Left colon (tissue), 2 donors: Measurements from ENCODE around the gene TMEM175. TPM values are rescaled to one million over a fixed set of nuclear protein-coding genes. Genes with fewer than 3 reads are reported as not detected.

Source experiments
- ATAC-seq: fragments of 200-7000 bp; cut with Tn5 transposase; one replicate; pipeline ENCODE4 v1.9.1; 2020; ENCODE audit warnings: mild to moderate bottlenecking, moderate library complexity
- DNase-seq, 2 donors: peaks; one replicate each; pipeline ENCODE4 v3.0.0-alpha.2; 2020
- intact Hi-C, 2 donors: fragments of 100-400 bp; cut with DNase I in 1 of 2; cut with micrococcal nuclease in 1 of 2; formaldehyde crosslinking; loops; one replicate each; pipeline versions ENCODE4 v1.11.2 to v1.14.0; 2022; cut with DNase I, micrococcal nuclease
- total RNA-seq, 2 donors: library from RNA; stranded (reverse); fragmentation: NEBNext Ultra II Directional; extraction: Animal tissue kit (Norgen Biotek cat#: 25700); gene quantifications; one replicate each; pipeline ENCODE4 v1.2.1, GENCODE V29; 2021
- donor health status: DM: no; HTN: no; CAD: no.
- donor health status: DM: yes; HTN: yes; CAD: no.

Gene TMEM175
- total RNA-seq, 2 donors from 2014 or later = 21.4 to 28.6 TPM

DNA sequence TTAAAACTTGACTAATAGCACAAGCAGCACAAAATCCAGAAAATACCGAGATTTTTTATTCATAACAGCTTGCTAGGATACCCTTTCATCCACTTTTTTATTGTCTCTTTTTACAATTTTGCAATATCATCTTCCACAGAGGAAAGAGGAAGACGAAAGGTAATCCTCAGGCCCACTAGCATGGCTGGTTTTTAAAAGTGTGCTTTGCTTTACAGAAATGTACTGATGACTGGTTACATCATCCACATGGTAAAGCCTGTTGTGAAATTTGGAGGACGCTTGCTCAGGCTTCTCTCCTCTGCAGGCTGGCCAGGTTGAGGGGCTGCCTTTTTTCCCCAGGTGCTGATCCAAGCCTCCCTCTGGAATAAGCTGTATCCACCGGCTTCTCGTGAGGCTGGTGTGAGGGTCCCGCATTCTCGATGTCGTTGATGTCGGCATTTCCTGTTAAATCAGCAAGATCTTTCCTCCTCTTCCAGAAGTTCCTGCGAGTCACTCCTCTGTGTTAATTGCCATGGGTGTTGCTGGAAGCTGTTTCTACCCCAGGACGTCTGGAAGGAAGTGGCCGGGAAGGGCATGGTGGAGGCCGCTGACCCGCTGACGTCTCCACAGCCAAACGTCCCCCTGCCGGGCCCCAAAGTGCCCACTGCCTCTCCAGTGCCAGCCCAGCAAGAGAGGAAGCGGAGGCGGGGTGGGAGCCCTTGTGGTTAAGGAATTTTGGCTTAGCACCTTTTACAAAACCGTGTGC, 46.9 kb downstream of the TMEM175 start:
- ATAC-seq = no peak
- DNase-seq = no peak
- intact Hi-C loops = no loop called here

DNA sequence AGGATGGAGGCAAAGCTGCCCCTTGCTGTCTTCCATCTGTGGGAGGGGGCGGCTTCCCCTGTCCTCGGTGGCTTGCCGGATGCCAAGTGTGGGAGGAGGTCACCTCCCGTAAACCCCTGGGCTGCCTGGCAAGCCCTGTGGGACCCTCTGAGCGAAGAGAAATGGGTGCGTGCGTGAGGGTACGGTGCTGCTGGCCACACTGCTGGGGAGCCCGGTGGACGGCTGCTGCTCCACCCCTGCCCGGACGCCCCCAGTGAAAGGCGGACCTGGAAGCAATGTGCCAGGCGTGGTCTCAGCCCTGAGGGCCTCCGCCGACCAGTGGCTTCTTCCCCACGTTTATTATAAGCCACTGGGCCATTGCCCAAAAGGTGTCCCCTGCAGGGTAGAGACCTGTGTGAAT, 50.0 kb downstream of the TMEM175 start:
- intact Hi-C loops = no loop called here
- DNase-seq = no peak
- ATAC-seq = no peak

GRCh38 chr4:982814-983213, 50.6 kb downstream of the TMEM175 start:
- no peak for DNase-seq
- intact Hi-C loops = no loop called here
- ATAC-seq = no peak

DNA sequence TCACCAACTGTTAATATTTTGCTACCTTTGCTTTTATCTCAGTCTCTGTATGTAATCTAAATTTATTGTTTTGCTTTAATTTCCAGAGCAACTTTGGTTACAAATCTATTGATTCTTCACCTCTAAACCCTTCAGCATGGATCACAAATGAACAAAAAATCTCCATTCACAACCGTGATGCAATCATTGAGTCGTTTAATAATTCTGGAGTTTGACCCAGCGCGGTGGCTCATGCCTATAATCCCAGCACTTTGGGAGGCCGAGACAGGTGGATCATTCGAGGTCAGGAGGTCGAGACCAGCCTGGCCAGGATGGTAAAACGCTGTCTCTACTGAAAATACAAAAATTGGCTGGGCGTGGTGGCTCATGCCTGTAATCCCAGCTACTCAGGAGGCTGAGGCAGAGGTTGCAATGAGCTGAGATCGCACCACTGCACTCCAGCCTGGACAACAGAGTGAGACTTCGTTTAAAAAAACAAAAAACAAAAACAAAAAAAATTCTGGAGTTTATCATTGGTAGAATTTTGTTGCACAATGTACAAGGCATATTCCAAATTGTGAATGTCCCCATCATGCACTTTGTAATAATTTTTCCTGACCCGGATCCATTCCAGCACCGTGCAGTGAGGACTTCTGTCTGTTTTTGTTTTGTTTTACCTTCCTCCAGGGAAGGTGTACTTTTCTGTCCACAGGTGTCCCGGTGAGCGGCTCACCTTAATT, 52.2 kb downstream of the TMEM175 start:
- DNase-seq = no peak
- ATAC-seq = no peak
- intact Hi-C loops = no loop called here

- peak; percentile 80 for ATAC-seq
These were observed 53.0 kb downstream of the TMEM175 start for GRCh38 chr4:985123-985830.

GRCh38 chr4:986428-986878, 54.2 kb downstream of the TMEM175 start:
- intact Hi-C loops = no loop called here
- ATAC-seq (peak; percentile 23), DNase-seq (no peak)

More at GRCh38 chr4:985123-985830, 53.0 kb downstream of the TMEM175 start:
- intact Hi-C loops = no loop called here
- peak; percentile 83 to 90 for DNase-seq

DNA sequence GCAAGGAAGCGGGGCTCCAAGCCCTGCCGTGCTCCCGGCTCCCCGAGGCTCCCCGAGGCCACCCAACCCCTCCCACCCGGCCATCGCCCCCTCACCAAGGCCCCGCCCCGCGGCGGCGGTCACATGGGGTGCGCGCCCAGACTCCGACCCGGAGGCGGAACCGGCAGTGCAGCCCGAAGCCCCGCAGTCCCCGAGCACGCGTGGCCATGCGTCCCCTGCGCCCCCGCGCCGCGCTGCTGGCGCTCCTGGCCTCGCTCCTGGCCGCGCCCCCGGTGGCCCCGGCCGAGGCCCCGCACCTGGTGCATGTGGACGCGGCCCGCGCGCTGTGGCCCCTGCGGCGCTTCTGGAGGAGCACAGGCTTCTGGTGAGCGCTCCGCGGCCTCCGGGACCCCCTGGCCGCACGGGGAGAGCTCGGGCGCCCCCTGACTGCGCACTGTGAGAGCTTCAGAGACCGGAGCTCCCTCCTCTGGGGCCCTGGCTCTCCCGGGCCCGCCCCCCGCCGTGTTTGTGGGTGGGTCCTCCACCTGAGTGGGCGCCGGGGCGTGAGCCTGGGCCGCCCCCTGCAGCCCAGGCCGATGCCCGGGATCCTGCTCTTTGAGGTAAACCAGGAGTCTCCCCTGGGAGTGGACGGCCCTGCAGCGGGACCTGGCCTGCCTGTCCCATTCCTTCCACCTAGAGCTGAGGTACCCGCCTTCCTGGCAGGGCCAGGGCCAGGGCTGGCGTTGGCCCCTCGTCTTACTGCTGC, 54.8 kb downstream of the TMEM175 start, which contains the start of gene IDUA:
Gene IDUA (plus strand): TSS at position 166 of the 745 bp plus-strand sequence. CDS start 41 bp downstream, at position 207.
- DNase-seq (peak; percentile 87 to 90), ATAC-seq (peak; percentile 79)
- intact Hi-C loops = no loop called here

- DNase-seq (peak in 1 of 2 donors; percentile 27), ATAC-seq (no peak)
- intact Hi-C loops = no loop called here
These were observed 55.6 kb downstream of the TMEM175 start for GRCh38 chr4:987624-988513.

- no peak for ATAC-seq
- intact Hi-C loops = no loop called here
- no peak for DNase-seq
These were observed 56.8 kb downstream of the TMEM175 start for GRCh38 chr4:988726-989721.

GRCh38 chr4:989722-990471, 57.6 kb downstream of the TMEM175 start:
- intact Hi-C loops = no loop called here
- no peak for ATAC-seq
- no peak for DNase-seq

DNA sequence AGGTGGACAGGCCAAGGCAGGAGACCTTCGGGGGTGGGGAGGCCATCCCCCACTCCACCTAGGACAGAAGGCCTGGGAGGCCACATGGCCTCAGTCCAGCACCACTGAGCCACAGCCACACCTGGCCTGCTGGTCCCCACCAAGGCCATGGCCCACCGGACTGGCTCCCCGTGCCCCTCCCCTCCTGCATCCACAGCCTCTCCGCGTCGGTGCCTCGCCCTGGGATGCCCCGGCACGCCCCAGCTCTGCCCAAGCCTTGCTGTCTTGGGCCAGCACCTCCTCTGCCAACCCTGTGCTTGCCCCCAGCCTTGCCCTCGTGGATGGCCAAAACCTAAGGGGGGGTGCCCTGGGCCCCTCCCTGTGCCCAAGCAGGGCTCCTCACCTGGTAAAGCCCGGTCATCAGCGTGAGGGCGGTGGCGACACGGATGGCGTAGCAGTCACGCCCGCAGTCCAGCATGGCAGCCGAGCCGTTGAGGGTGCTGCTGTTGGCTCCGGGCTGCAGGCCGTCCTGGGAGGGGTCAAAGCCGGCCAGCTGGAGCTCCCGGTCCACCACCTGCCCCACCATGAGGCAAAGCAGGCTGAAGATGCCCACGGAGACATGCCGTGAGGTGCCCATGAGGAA, 58.6 kb downstream of the TMEM175 start:
- ATAC-seq (no peak), DNase-seq (no peak)
- intact Hi-C loops = no loop called here

GRCh38 chr4:991451-992296, 59.4 kb downstream of the TMEM175 start:
- no peak for ATAC-seq
- no peak for DNase-seq
- intact Hi-C loops = no loop called here

DNA sequence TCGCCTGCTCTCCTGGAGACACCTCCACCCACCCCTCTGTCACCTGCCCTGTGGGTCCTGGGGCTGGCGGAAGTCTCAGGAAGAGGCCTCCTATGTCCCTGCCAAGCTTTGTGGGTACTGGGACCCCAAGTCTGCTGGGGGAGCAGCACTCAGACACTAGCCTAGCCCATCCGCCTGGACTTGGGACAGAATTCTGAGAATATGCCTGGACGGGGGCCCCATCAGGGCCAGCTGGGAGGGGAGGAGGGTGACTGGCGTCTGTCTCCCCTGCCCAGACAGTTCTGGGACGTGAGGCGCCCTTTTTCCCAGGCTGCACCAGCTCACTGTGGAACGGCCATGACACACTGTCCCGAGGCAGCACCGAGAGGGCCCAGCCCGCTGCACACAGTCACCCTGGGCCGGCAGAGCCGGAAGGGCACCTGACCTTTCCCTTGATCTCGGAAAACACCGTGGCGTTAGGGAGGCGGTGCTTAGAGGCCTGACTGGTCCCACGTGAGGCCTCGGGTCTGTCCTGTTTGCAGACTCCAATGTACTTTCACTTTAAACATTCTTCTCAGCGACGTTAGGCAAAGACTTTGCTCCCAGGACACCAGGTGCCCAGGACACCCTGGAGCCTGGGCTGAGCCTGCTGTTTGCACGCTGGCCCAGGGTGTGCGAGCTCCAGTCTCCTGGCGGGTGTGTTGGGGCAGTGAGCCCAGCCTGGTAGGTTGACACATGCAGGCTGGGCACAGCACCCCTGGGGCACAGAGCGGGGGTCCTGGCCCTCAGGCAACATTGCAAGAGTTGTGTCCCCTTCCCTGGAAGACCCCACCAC, 60.2 kb downstream of the TMEM175 start:
- peak; percentile 84 to 92 for DNase-seq

More for the DNA sequence above, 60.2 kb downstream of the TMEM175 start:
- peak; percentile 82 for ATAC-seq
- intact Hi-C loops = no loop called here
